SK-N-MC (cell line): ENCODE measurements around the gene CHID1.

ENCODE experiments used
- EZH2 ChIP-seq: fragments of 200-600 bp; sonication (generic); IDR thresholded peaks from one replicate; pipeline ENCODE4 v1.6.1; 2017; ENCODE audit warnings: antibody characterized with exemption
- FOXP2 ChIP-seq: optimal IDR thresholded peaks from 2 replicates; pipeline ENCODE3; 2011; ENCODE audit warnings: mild to moderate bottlenecking, moderate library complexity; ENCODE audit not compliant: insufficient read depth; ENCODE audit errors: extremely low read length, control extremely low read depth
- POLR2AphosphoS5 ChIP-seq: IDR thresholded peaks from 2 replicates; pipeline ENCODE4 v1.6.1; 2012; ENCODE audit warnings: mild to moderate bottlenecking, low read depth, low read length, borderline replicate concordance

DNA sequence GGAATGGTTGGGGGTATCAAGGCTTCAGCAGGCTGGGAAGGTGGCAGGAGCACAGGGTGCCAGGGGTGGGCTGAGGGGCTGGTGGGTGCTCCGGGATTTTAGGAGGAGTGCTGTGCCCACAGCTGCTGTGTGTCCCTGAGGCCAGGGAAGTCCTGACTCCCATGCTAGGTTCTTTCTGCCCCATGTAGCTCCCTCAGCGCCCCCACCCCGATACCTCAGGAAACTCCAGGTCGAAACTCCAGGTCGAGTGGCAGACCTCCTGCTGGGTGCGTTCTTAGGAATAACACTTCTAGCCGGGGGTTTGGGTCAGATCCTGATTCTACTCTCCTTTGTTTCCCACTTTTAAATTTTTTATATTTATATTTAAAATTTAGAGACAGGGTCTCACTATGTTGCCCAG is 23.3 kb upstream of the CHID1 start:
- TF ChIP-seq EZH2 = no peak
- no peak for TF ChIP-seq POLR2AphosphoS5
- TF ChIP-seq FOXP2 = no peak
